GM12878 (cell line): ENCODE measurements around the gene PLXNA2. TPM values are rescaled to one million over a fixed set of nuclear protein-coding genes. Genes with fewer than 3 reads are reported as not detected.

Experiments
- ATAC-seq: fragments of 200-7000 bp; cut with Tn5 transposase; 3 replicates; pipeline ENCODE4 v1.9.1; 2020; ENCODE audit warnings: mild to moderate bottlenecking, moderate library complexity
- BruUV-seq: library from RNA; stranded (reverse); fragments of 400-500 nt; replicated peaks from 2 replicates; lab custom pipeline; 2021; lab: Mats Ljungman, UMichigan
- CTCF ChIA-PET: fragments of 300-600 bp; sonication (Branson Sonifier 250); formaldehyde crosslinking; extraction: SDS; loops from one replicate; lab custom pipeline; 2021; ENCODE audit warnings: inconsistent platforms; lab: Yijun Ruan, JAX
- POLR2A ChIA-PET: fragments of 350-600 bp; formaldehyde crosslinking; extraction: SDS; loops from one replicate; lab custom pipeline; 2021; ENCODE audit warnings: inconsistent platforms; lab: Charles Lee
- RAD21 ChIA-PET: fragments of 300-600 bp; sonication (Branson Sonifier 250); formaldehyde crosslinking; loops from one replicate; lab custom pipeline; 2023; ENCODE audit warnings: antibody characterized with exemption; ENCODE audit not compliant: unreplicated experiment; lab: Charles Lee
- SMC1A ChIA-PET: fragments of 300-600 bp; sonication (Branson Sonifier 250); formaldehyde crosslinking; loops from one replicate; lab custom pipeline; 2023; ENCODE audit not compliant: unreplicated experiment, uncharacterized antibody; lab: Charles Lee
- DNase-seq: peaks from one replicate; pipeline ENCODE4 v3.0.0-alpha.2; 2011; ENCODE audit warnings: low read depth, low spot score
- FAIRE-seq: peaks from 3 replicates; lab custom pipeline; 2011; peaks lifted over from hg19 to GRCh38; lab: Jason Lieb, UNC
- H2AFZ ChIP-seq: 2 replicates; pipeline ENCODE4 v1.6.0; 2011; ENCODE audit warnings: low read depth, low read length, control low read depth; ENCODE audit not compliant: control insufficient read depth
- H3K27ac ChIP-seq: 2 replicates; pipeline ENCODE4 v1.5.1; 2011; ENCODE audit warnings: control low read depth; ENCODE audit not compliant: control insufficient read depth, insufficient read depth
- H3K27me3 ChIP-seq, 2 experiments: replicated peaks in 1 of 2; 2 replicates each; pipeline versions ENCODE4 v1.6.0 to v1.6.1; 2011; ENCODE audit warnings: low read length in 1 of 2; ENCODE audit not compliant: control insufficient read depth in 2 of 2, insufficient read depth in 2 of 2
- H3K36me3 ChIP-seq, 2 experiments: 2 replicates each; pipeline ENCODE4 v1.5.1; 2011; ENCODE audit warnings: low read length in 1 of 2; ENCODE audit not compliant: control insufficient read depth in 2 of 2, insufficient read depth in 2 of 2
- H3K4me1 ChIP-seq: 2 replicates; pipeline ENCODE4 v1.6.1; 2011; ENCODE audit warnings: mild to moderate bottlenecking, low read length, moderate library complexity, mixed read lengths; ENCODE audit not compliant: control insufficient read depth, insufficient read depth
- H3K4me2 ChIP-seq: 2 replicates; pipeline ENCODE4 v1.6.0; 2011; ENCODE audit warnings: control low read depth; ENCODE audit not compliant: control insufficient read depth, insufficient read depth
- H3K4me3 ChIP-seq: fragments of 200-600 bp; sonication (generic); 2 replicates; pipeline ENCODE4 v1.5.1; 2016
- H3K79me2 ChIP-seq: 2 replicates; pipeline ENCODE4 v1.6.0; 2011; ENCODE audit warnings: low read length; ENCODE audit not compliant: control insufficient read depth, insufficient read depth
- H3K9ac ChIP-seq: 2 replicates; pipeline ENCODE4 v1.8.0; 2011; ENCODE audit warnings: low read length, control low read depth, mixed read lengths; ENCODE audit not compliant: control insufficient read depth, insufficient read depth
- H3K9me3 ChIP-seq: replicated peaks from 3 replicates; pipeline ENCODE4 v1.5.1; 2011; ENCODE audit warnings: mild to moderate bottlenecking, low read length; ENCODE audit not compliant: control insufficient read depth, insufficient read depth
- H4K20me1 ChIP-seq: 2 replicates; pipeline ENCODE4 v1.6.0; 2011; ENCODE audit not compliant: control insufficient read depth, insufficient read depth
- BHLHE40 ChIP-seq, 2 experiments: fragments of 450-650 bp in 1 of 2; IDR thresholded peaks; 2 replicates each; pipeline ENCODE4 v1.6.1; 2011 to 2017; ENCODE audit warnings: low read depth in 2 of 2, borderline replicate concordance in 1 of 2, improper control_type of control experiment in 1 of 2, low read length in 1 of 2, mild to moderate bottlenecking in 1 of 2
- MTA2 ChIP-seq: fragments of 450-650 bp; IDR thresholded peaks from 2 replicates; pipeline ENCODE4 v1.6.1; 2016; ENCODE audit warnings: low read depth, mild to moderate bottlenecking, moderate library complexity
- MYB ChIP-seq: fragments of 150-350 bp; IDR thresholded peaks from 2 replicates; pipeline ENCODE4 v1.6.1; 2014; ENCODE audit warnings: mild to moderate bottlenecking, low read depth, low read length, borderline replicate concordance
- NR2C1 ChIP-seq: fragments of 450-650 bp; IDR thresholded peaks from 2 replicates; pipeline ENCODE4 v1.6.1; 2017; ENCODE audit warnings: antibody characterized with exemption, mild to moderate bottlenecking, moderate library complexity
- POLR2AphosphoS2 ChIP-seq: IDR thresholded peaks from 2 replicates; pipeline ENCODE4 v1.6.1; 2011; ENCODE audit warnings: low read depth, mild to moderate bottlenecking, low read length, improper control_type of control experiment, moderate library complexity
- RELA ChIP-seq: fragments of 450-650 bp; IDR thresholded peaks from 2 replicates; pipeline ENCODE4 v1.8.0; 2014; ENCODE audit warnings: borderline replicate concordance; ENCODE audit not compliant: partially characterized antibody
- TAF1 ChIP-seq: IDR thresholded peaks from 2 replicates; pipeline ENCODE4 v1.6.1; 2011; ENCODE audit warnings: mild to moderate bottlenecking, low read depth, low read length, borderline replicate concordance
- ZNF687 ChIP-seq: fragments of 450-650 bp; IDR thresholded peaks from 2 replicates; pipeline ENCODE4 v1.6.1; 2017; ENCODE audit warnings: mild to moderate bottlenecking, moderate library complexity
- WGBS: methylation state at CpG from one replicate; pipeline ENCODE4 v1.1.6; 2016; ENCODE audit warnings: low lambda C conversion rate; ENCODE audit not compliant: insufficient replicate concordance, insufficient coverage; ENCODE audit errors: missing lambda C conversion rate; 5-methylcytosine and 5-hydroxymethylcytosine counted together
- in situ Hi-C: fragments of 300-500 bp; cut with MboI; formaldehyde crosslinking; loops from 9 replicates; pipeline ENCODE4 v1.14.3; 2018; ENCODE audit warnings: mixed read lengths
- intact Hi-C: fragments of 100-400 bp; cut with micrococcal nuclease; formaldehyde crosslinking; loops from one replicate; pipeline ENCODE4 v1.14.2; 2022; ENCODE audit not compliant: unreplicated experiment
- polyA plus RNA-seq, 11 experiments: library from polyadenylated mRNA; depleted of rRNA in 4 of 11; unstranded in 6 of 11; stranded (reverse) in 5 of 11; fragments of >200 nt; fragmentation: Nextera tagmentation in 4 of 11; fragmentation: Illumina TruSeq in 1 of 11; extraction: Ambion mirVana in 4 of 11; extraction: Trizol in 1 of 11; gene quantifications; 1 replicate in 1 of 11; 2 replicates in 10 of 11; pipeline versions ENCODE4 v1.2.1 to v1.2.3, GENCODE V29; 2011 to 2016; ENCODE audit warnings: inconsistent platforms in 2 of 11, missing spikeins in 2 of 11, low read depth in 1 of 11
- total RNA-seq, 4 experiments: library from RNA; depleted of rRNA in 3 of 4; stranded (reverse); fragments of >200 nt in 3 of 4; fragmentation: Illumina TruSeq in 1 of 4; extraction: Trizol in 1 of 4; gene quantifications; 2 replicates each; pipeline versions ENCODE4 v1.2.1 to v1.2.3, GENCODE V29; 2013 to 2021
- TF ChIP-seq, protein P1 (sequence below): IDR thresholded peaks from 2 replicates; pipeline ENCODE4 v1.6.1; 2012; ENCODE audit warnings: low read depth, low read length, improper control_type of control experiment

Gene PLXNA2
- total and polyA plus RNA-seq, 10 of the 15 experiments (the other 5 are each of a cell fraction or from before 2014, with no cell fraction given) = under 0.01 to 0.08 (median 0.07) TPM; not detected in 4

GRCh38 chr1:208089149-208089548, 155.0 kb downstream of the PLXNA2 start:
- no peaks in the 10 kb centered on the region for H3K36me3 ChIP-seq
- H3K79me2 ChIP-seq = no peaks in the 10 kb centered on the region
- no peaks in the 10 kb centered on the region; the same call in 1 of the 2 replicates for H3K4me1 ChIP-seq
- FAIRE-seq (no peak), DNase-seq (no peak), ATAC-seq (no peak)
- H3K9ac ChIP-seq = no peak overlapping the region
- POLR2A ChIA-PET = no interaction called here
- 0% methylated on average over 1 of the region's 1 CpG for WGBS
- TF ChIP-seq, protein P1, sequence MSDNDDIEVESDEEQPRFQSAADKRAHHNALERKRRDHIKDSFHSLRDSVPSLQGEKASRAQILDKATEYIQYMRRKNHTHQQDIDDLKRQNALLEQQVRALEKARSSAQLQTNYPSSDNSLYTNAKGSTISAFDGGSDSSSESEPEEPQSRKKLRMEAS = no peak
- CTCF ChIA-PET = interaction anchor here (1.1 to 9.8 kb wide), 6 partner anchors 14 to 156 kb away, joined by 3 to 82 read pairs (median 4); no protein-coding TSS in a partner anchor
- BruUV-seq = no TSS peak
- H3K27me3 ChIP-seq = no peaks in the 10 kb centered on the region; a peak in 1 of 4 replicates
- H2AFZ ChIP-seq = no peak overlapping the region
- H3K4me3 ChIP-seq = no peak overlapping the region
- no peaks in the 10 kb centered on the region for H3K9me3 ChIP-seq
- H3K27ac ChIP-seq = no peak overlapping the region
- no peaks in the 10 kb centered on the region for H4K20me1 ChIP-seq
- no peak overlapping the region for H3K4me2 ChIP-seq
- RAD21 ChIA-PET = interaction anchor here (0.8 kb wide), 1 partner anchor 66 kb away, joined by 3 read pairs; no protein-coding TSS in a partner anchor
- SMC1A ChIA-PET = interaction anchor here (0.8 to 2.5 kb wide), 4 partner anchors 52 to 155 kb away, joined by 3 to 7 read pairs (median 3); partner anchors contain the start of gene PLXNA2
- in situ Hi-C loops (no loop called here), intact Hi-C loops (no loop called here)

DNA sequence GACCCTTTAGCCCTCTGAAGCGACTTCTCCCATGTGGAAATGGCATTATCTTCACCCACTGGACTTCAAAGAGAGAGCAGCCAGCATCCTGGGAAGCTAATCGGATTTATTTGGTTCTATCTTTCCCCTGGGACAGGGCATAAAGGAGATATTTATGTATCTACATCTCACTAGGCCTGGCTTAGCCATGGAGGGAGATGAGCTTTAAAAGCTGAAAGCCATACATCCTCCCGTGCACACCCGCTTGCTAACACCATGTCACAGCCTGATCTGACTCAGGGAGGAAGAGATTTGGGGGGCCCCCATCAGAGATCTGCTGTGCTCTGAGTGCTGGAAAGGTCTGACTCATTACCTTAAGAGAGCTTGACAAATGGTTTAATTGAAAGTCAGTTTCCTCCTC, 155.9 kb downstream of the PLXNA2 start:
- no peak for FAIRE-seq
- H3K4me3 ChIP-seq = no peak overlapping the region
- no peak for DNase-seq
- no peak for ATAC-seq
- no peaks in the 10 kb centered on the region; a peak in 1 of 4 replicates for H3K27me3 ChIP-seq
- no peaks in the 10 kb centered on the region for H3K9me3 ChIP-seq
- ChIA-PET SMC1A (interaction anchor here (0.5 to 1.2 kb wide), 3 partner anchors 51 to 91 kb away, joined by 3 read pairs; no protein-coding TSS in a partner anchor), RAD21 (no interaction called here), POLR2A (no interaction called here), CTCF (interaction anchor here (1.1 to 9.8 kb wide), 5 partner anchors 13 to 157 kb away, joined by 3 to 82 read pairs (median 4); no protein-coding TSS in a partner anchor)
- H3K79me2 ChIP-seq = no peaks in the 10 kb centered on the region
- WGBS = 66% methylated on average over 4 of the region's 4 CpGs
- no peak overlapping the region for H3K9ac ChIP-seq
- H3K4me2 ChIP-seq = no peak overlapping the region
- H4K20me1 ChIP-seq = no peaks in the 10 kb centered on the region
- no peaks in the 10 kb centered on the region; the same call in 1 of the 2 replicates for H3K4me1 ChIP-seq
- H3K36me3 ChIP-seq = no peaks in the 10 kb centered on the region
- H2AFZ ChIP-seq = no peak overlapping the region
- BruUV-seq = no TSS peak
- intact Hi-C loops (no loop called here), in situ Hi-C loops (no loop called here)
- H3K27ac ChIP-seq = no peak overlapping the region
- TF ChIP-seq TAF1 (no peak), BHLHE40 (IDR thresholded peaks at IDR 0.05; ENCODE audit: borderline replicate concordance in 1 of 2, low read depth in 2 of 2, low read length in 1 of 2) (no peak), ZNF687 (no peak), MTA2 (no peak), POLR2AphosphoS2 (no peak), RELA (no peak), MYB (no peak), NR2C1 (no peak)
